ENCODE data around the gene NRTN.

NRTN gene

GRCh38 chr19:5785423-5785822 is 19.4 kb upstream of the NRTN start:
- no peaks in the 10 kb centered on the region for H3K27me3 Mint-ChIP-seq
- H3K36me3 Mint-ChIP-seq: peaks cover 25% of the 10 kb centered on the region
- CTCF ChIA-PET: no interaction called here
- no peak overlapping the region for H3K27ac Mint-ChIP-seq
- no peaks in the 10 kb centered on the region for H3K9me3 Mint-ChIP-seq
- no peak for DNase-seq
- no peak overlapping the region for H3K4me3 Mint-ChIP-seq
- peaks cover 11% of the 10 kb centered on the region for H3K4me1 Mint-ChIP-seq

- Mint-ChIP-seq H3K4me3 (no peak overlapping the region), H3K36me3 (peaks cover 31% of the 10 kb centered on the region)
Observed at GRCh38 chr19:5786593-5787408, 18.1 kb upstream of the NRTN start.

GRCh38 chr19:5787409-5788182 is 17.3 kb upstream of the NRTN start:
- H3K36me3 Mint-ChIP-seq: peaks cover 31% of the 10 kb centered on the region
- H3K4me3 Mint-ChIP-seq: no peak overlapping the region
- H3K27me3 Mint-ChIP-seq: peaks cover 6% of the 10 kb centered on the region
- peaks cover 2% of the 10 kb centered on the region for H3K9me3 Mint-ChIP-seq
- CTCF ChIA-PET: no interaction called here
- no peak overlapping the region for H3K27ac Mint-ChIP-seq
- H3K4me1 Mint-ChIP-seq: peaks cover 16% of the 10 kb centered on the region
- DNase-seq: no peak

More at GRCh38 chr19:5786593-5787408, 18.1 kb upstream of the NRTN start:
- Mint-ChIP-seq H3K27ac (no peak overlapping the region), H3K27me3 (peaks cover 6% of the 10 kb centered on the region), H3K9me3 (peaks cover 2% of the 10 kb centered on the region), H3K4me1 (peaks cover 16% of the 10 kb centered on the region)
- DNase-seq: no peak
- CTCF ChIA-PET: no interaction called here

GRCh38 chr19:5788422-5788821 is 16.4 kb upstream of the NRTN start:
- CTCF ChIA-PET: no interaction called here
- no peak for DNase-seq
- H3K27ac Mint-ChIP-seq: peak overlapping the region; percentile 17
- peaks cover 31% of the 10 kb centered on the region for H3K36me3 Mint-ChIP-seq
- peaks cover 2% of the 10 kb centered on the region for H3K9me3 Mint-ChIP-seq
- H3K4me1 Mint-ChIP-seq: peaks cover 16% of the 10 kb centered on the region
- H3K4me3 Mint-ChIP-seq: no peak overlapping the region
- peaks cover 6% of the 10 kb centered on the region for H3K27me3 Mint-ChIP-seq

GRCh38 chr19:5789351-5789761 is 15.5 kb upstream of the NRTN start:
- Mint-ChIP-seq H3K4me3 (peak overlapping the region; percentile 99), H3K27ac (no peak overlapping the region), H3K36me3 (peaks cover 31% of the 10 kb centered on the region), H3K27me3 (peaks cover 6% of the 10 kb centered on the region), H3K4me1 (peaks cover 16% of the 10 kb centered on the region), H3K9me3 (peaks cover 2% of the 10 kb centered on the region)
- CTCF ChIA-PET: interaction anchor here (1.1 kb wide), 1 partner anchor 15 kb away, joined by 3 read pairs; no protein-coding TSS in a partner anchor
- no peak for DNase-seq

- Mint-ChIP-seq H3K36me3 (peaks cover 31% of the 10 kb centered on the region), H3K4me1 (peaks cover 16% of the 10 kb centered on the region), H3K4me3 (peak overlapping the region; percentile 99), H3K27ac (peak overlapping the region; percentile 100), H3K27me3 (peaks cover 6% of the 10 kb centered on the region), H3K9me3 (peaks cover 2% of the 10 kb centered on the region)
- no peak for DNase-seq
- CTCF ChIA-PET: interaction anchor here (0.8 to 1.1 kb wide), 2 partner anchors 14 to 16 kb away, joined by 3 to 5 read pairs; no protein-coding TSS in a partner anchor
Observed at GRCh38 chr19:5789886-5790558, 14.8 kb upstream of the NRTN start.

- Mint-ChIP-seq H3K9me3 (peaks cover 2% of the 10 kb centered on the region), H3K4me3 (peak within 1 kb of the TSS; percentile 99), H3K27me3 (peaks cover 6% of the 10 kb centered on the region), H3K27ac (peak within 1 kb of the TSS; percentile 100), H3K36me3 (peaks cover 30% of the 10 kb centered on the region), H3K4me1 (peaks cover 16% of the 10 kb centered on the region)
- peak; percentile 98 for DNase-seq
- CTCF ChIA-PET: interaction anchor here (0.8 to 1.1 kb wide), 2 partner anchors 13 to 17 kb away, joined by 3 to 5 read pairs; no protein-coding TSS in a partner anchor
Observed at GRCh38 chr19:5790559-5791520, 14.0 kb upstream of the NRTN start, which contains the start of gene DUS3L. DUS3L (minus strand) TSS chr19:5791163; CDS start chr19:5791141, 22 bp downstream.

GRCh38 chr19:5792224-5792623 is 12.6 kb upstream of the NRTN start:
- Mint-ChIP-seq H3K4me1 (peaks cover 16% of the 10 kb centered on the region), H3K4me3 (no peak overlapping the region), H3K27ac (no peak overlapping the region), H3K9me3 (peaks cover 2% of the 10 kb centered on the region), H3K27me3 (peaks cover 11% of the 10 kb centered on the region), H3K36me3 (peaks cover 21% of the 10 kb centered on the region)
- CTCF ChIA-PET: interaction anchor here (4.9 kb wide), 1 partner anchor 11 kb away, joined by 31 read pairs; the partner anchor contains the start of gene NRTN
- no peak for DNase-seq

GRCh38 chr19:5793188-5793587 is 11.7 kb upstream of the NRTN start:
- Mint-ChIP-seq H3K27me3 (peaks cover 17% of the 10 kb centered on the region), H3K36me3 (peaks cover 18% of the 10 kb centered on the region), H3K9me3 (peaks cover 2% of the 10 kb centered on the region), H3K4me1 (peaks cover 16% of the 10 kb centered on the region), H3K4me3 (no peak overlapping the region), H3K27ac (no peak overlapping the region)
- DNase-seq: no peak
- CTCF ChIA-PET: interaction anchor here (1.5 to 4.9 kb wide), 2 partner anchors 11 to 103 kb away, joined by 3 to 31 read pairs; partner anchors contain the start of genes NRTN and RPL36

- CTCF ChIA-PET: interaction anchor here (0.6 to 4.9 kb wide), 4 partner anchors 8 to 212 kb away, joined by 3 to 31 read pairs (median 4); partner anchors contain the start of gene NRTN
- Mint-ChIP-seq H3K4me3 (no peak overlapping the region), H3K27ac (no peak overlapping the region), H3K4me1 (peaks cover 7% of the 10 kb centered on the region), H3K27me3 (peaks cover 37% of the 10 kb centered on the region), H3K9me3 (peaks cover 2% of the 10 kb centered on the region), H3K36me3 (peaks cover 6% of the 10 kb centered on the region)
- DNase-seq: no peak
Observed at GRCh38 chr19:5795382-5795919, 9.4 kb upstream of the NRTN start.

GRCh38 chr19:5798244-5798643 is 6.6 kb upstream of the NRTN start:
- no peak overlapping the region for H3K27ac Mint-ChIP-seq
- H3K9me3 Mint-ChIP-seq: no peaks in the 10 kb centered on the region
- CTCF ChIA-PET: no interaction called here
- H3K36me3 Mint-ChIP-seq: no peaks in the 10 kb centered on the region
- peaks cover 58% of the 10 kb centered on the region for H3K27me3 Mint-ChIP-seq
- no peak for DNase-seq
- peaks cover 13% of the 10 kb centered on the region for H3K4me1 Mint-ChIP-seq
- H3K4me3 Mint-ChIP-seq: no peak overlapping the region

- no peaks in the 10 kb centered on the region for H3K9me3 Mint-ChIP-seq
- no peaks in the 10 kb centered on the region for H3K36me3 Mint-ChIP-seq
- no peak overlapping the region for H3K27ac Mint-ChIP-seq
- CTCF ChIA-PET: no interaction called here
- peaks cover 24% of the 10 kb centered on the region for H3K4me1 Mint-ChIP-seq
- peaks cover 71% of the 10 kb centered on the region for H3K27me3 Mint-ChIP-seq
- DNase-seq: no peak
- H3K4me3 Mint-ChIP-seq: no peak overlapping the region
Observed at GRCh38 chr19:5799247-5800241, 5.3 kb upstream of the NRTN start.
